GM19025 (cell line): ENCODE data around the gene MUC7.
"Not testable (repeated sequence)": the region's sequence is repeated elsewhere in the genome, so short reads cannot be mapped to it uniquely, and the experiment has no call there.

Experiments used
- ATAC-seq: cut with Tn5 transposase; IDR thresholded peaks from one replicate; pipeline ENCODE4 v1.9.1; 2021; ENCODE audit warnings: mild to moderate bottlenecking, low read depth, moderate library complexity; ENCODE audit not compliant: unreplicated experiment

Gene MUC7

GRCh38 chr4:70471897-70472296 lies at the start of gene MUC7:
MUC7 (plus strand) TSS chr4:70472197; CDS start chr4:70474022, 1,825 bp downstream.
- ATAC-seq: no peak

- ATAC-seq: no peak
Measured at GRCh38 chr4:70425306-70425705, 46.7 kb upstream of the MUC7 start.

GRCh38 chr4:70426789-70427188 lies 45.2 kb upstream of the MUC7 start:
- no peak for ATAC-seq

GRCh38 chr4:70437197-70437596 lies 34.8 kb upstream of the MUC7 start:
- no peak for ATAC-seq

GRCh38 chr4:70442474-70442873 lies 29.5 kb upstream of the MUC7 start:
- no peak for ATAC-seq

- no peak for ATAC-seq
Measured at GRCh38 chr4:70443329-70443728, 28.7 kb upstream of the MUC7 start.

- ATAC-seq: no peak
Measured at GRCh38 chr4:70449220-70449619, 22.8 kb upstream of the MUC7 start.

- no peak for ATAC-seq
Measured at GRCh38 chr4:70452946-70453345, 19.1 kb upstream of the MUC7 start.

GRCh38 chr4:70463335-70463734 lies 8.7 kb upstream of the MUC7 start:
- no peak for ATAC-seq

- ATAC-seq: no peak
Measured at GRCh38 chr4:70473679-70474078, 1.7 kb downstream of the MUC7 start.

GRCh38 chr4:70488748-70489147 lies 16.8 kb downstream of the MUC7 start:
- ATAC-seq: no peak

GRCh38 chr4:70496231-70496630 lies 24.2 kb downstream of the MUC7 start:
- ATAC-seq: no peak

- not testable (repeated sequence) for ATAC-seq
Measured at GRCh38 chr4:70501838-70502237, 29.8 kb downstream of the MUC7 start.

- ATAC-seq: no peak
Measured at GRCh38 chr4:70504733-70505132, 32.7 kb downstream of the MUC7 start.

- peak; percentile 73 for ATAC-seq
Measured at GRCh38 chr4:70505151-70505748, 33.3 kb downstream of the MUC7 start.

- no peak for ATAC-seq
Measured at GRCh38 chr4:70508801-70509200, 36.8 kb downstream of the MUC7 start.

GRCh38 chr4:70511365-70511764 lies 39.4 kb downstream of the MUC7 start:
- no peak for ATAC-seq

- ATAC-seq: no peak
Measured at GRCh38 chr4:70515367-70516250, 43.6 kb downstream of the MUC7 start.

- no peak for ATAC-seq
Measured at GRCh38 chr4:70518269-70518668, 46.3 kb downstream of the MUC7 start, which contains the start of gene AMTN. AMTN (plus strand) TSS chr4:70518569; CDS start chr4:70518778, 209 bp downstream.

- no peak for ATAC-seq
Measured at GRCh38 chr4:70518716-70519115, 46.7 kb downstream of the MUC7 start.

- ATAC-seq: no peak
Measured at GRCh38 chr4:70522626-70523025, 50.6 kb downstream of the MUC7 start.

- ATAC-seq: no peak
Measured at GRCh38 chr4:70530997-70531396, 59.0 kb downstream of the MUC7 start.
